Lower leg skin (tissue), 4 donors: ENCODE results near the gene ADAM29. TPM values are rescaled to one million over a fixed set of nuclear protein-coding genes. Genes with fewer than 3 reads are reported as not detected.

Experiments used
- DNase-seq, 2 donors: peaks; one replicate each; pipeline ENCODE4 v3.0.0-alpha.2; 2019; ENCODE audit warnings: low spot score in 2 of 2
- H3K4me3 ChIP-seq: fragments of 200-600 bp; sonication (generic); 2 replicates; pipeline ENCODE4 v1.5.1; 2017; ENCODE audit warnings: mild to moderate bottlenecking, low read depth; ENCODE audit not compliant: poor library complexity, severe bottlenecking
- CTCF ChIP-seq, 3 donors: fragments of 450-650 bp; IDR thresholded peaks; one replicate each; pipeline ENCODE4 v1.5.1; 2016; ENCODE audit warnings: antibody characterized with exemption in 3 of 3, mild to moderate bottlenecking in 3 of 3, moderate library complexity in 2 of 3
- POLR2A ChIP-seq, 2 donors: fragments of 450-650 bp; IDR thresholded peaks; one replicate each; pipeline ENCODE4 v1.6.1; 2016 to 2017; ENCODE audit warnings: antibody characterized with exemption in 2 of 2, mild to moderate bottlenecking in 1 of 2, moderate library complexity in 1 of 2
- WGBS, 2 donors: methylation state at CpG; one replicate each; pipeline ENCODE4 v1.1.5; 2018; 5-methylcytosine and 5-hydroxymethylcytosine counted together
- intact Hi-C: fragments of 100-400 bp; cut with DNase I; formaldehyde crosslinking; loops from one replicate; pipeline ENCODE4 v1.15.0; 2023; ENCODE audit warnings: low total_unique reads
- total RNA-seq, 4 donors: library from RNA; depleted of rRNA; stranded (reverse); fragments of >200 nt; gene quantifications; one replicate each; pipeline ENCODE4 v1.1.0, GENCODE V29; 2016

ADAM29 gene
- total RNA-seq, 4 donors from 2014 or later = not detected

- TF ChIP-seq POLR2A (IDR thresholded peaks at IDR 0.05) = no peak
- TF ChIP-seq CTCF (IDR thresholded peaks at IDR 0.05) = no peak
- 79 to 80% methylated on average over 3 of the region's 3 CpGs for WGBS, 2 donors
- H3K4me3 ChIP-seq = no peak overlapping the region
- DNase-seq = no peak
- intact Hi-C loops = no loop called here
Observed at GRCh38 chr4:174912919-174913543, 5.1 kb upstream of the ADAM29 start.

GRCh38 chr4:174919886-174920423 is 1.8 kb downstream of the ADAM29 start:
- H3K4me3 ChIP-seq = no peak overlapping the region
- 71 to 80% methylated on average over 2 of the region's 2 CpGs for WGBS, 2 donors
- intact Hi-C loops = no loop called here
- no peak for DNase-seq
- TF ChIP-seq CTCF (IDR thresholded peaks at IDR 0.05) = no peak
- TF ChIP-seq POLR2A (IDR thresholded peaks at IDR 0.05) = no peak

- 77 to 82% methylated on average over 3 of the region's 3 CpGs for WGBS, 2 donors
- no peak for DNase-seq
- H3K4me3 ChIP-seq = no peak overlapping the region
- TF ChIP-seq CTCF (IDR thresholded peaks at IDR 0.05) (no peak), POLR2A (IDR thresholded peaks at IDR 0.05) (no peak)
- intact Hi-C loops = no loop called here
Observed at GRCh38 chr4:174926958-174927357, 8.8 kb downstream of the ADAM29 start.

GRCh38 chr4:174928174-174928573 is 10.0 kb downstream of the ADAM29 start:
- no peak for TF ChIP-seq POLR2A (IDR thresholded peaks at IDR 0.05)
- TF ChIP-seq CTCF (IDR thresholded peaks at IDR 0.05) = no peak
- intact Hi-C loops = no loop called here
- H3K4me3 ChIP-seq = no peak overlapping the region
- DNase-seq = no peak
- 59 to 69% methylated on average over 6 of the region's 6 CpGs for WGBS, 2 donors

- no peak for TF ChIP-seq POLR2A (IDR thresholded peaks at IDR 0.05)
- no peak for TF ChIP-seq CTCF (IDR thresholded peaks at IDR 0.05)
- no peak for DNase-seq
- 50 to 61% methylated on average over 4 of the region's 4 CpGs for WGBS, 2 donors
- intact Hi-C loops = no loop called here
- no peak overlapping the region for H3K4me3 ChIP-seq
Observed at GRCh38 chr4:174928575-174929253, 10.6 kb downstream of the ADAM29 start.
